H1 (cell line): ENCODE results near the gene TSNAXIP1. TPM values are rescaled to one million over a fixed set of nuclear protein-coding genes. Genes with fewer than 3 reads are reported as not detected.

Source experiments
- CTCF ChIA-PET: fragments of 300-600 bp; sonication (Branson Sonifier 250); formaldehyde crosslinking; loops from one replicate; lab custom pipeline; 2021; ENCODE audit not compliant: partially characterized antibody; lab: Charles Lee
- POLR2A ChIA-PET: fragments of 300-600 bp; sonication (Branson Sonifier 250); formaldehyde crosslinking; loops from one replicate; lab custom pipeline; 2021; ENCODE audit warnings: inconsistent platforms; ENCODE audit not compliant: partially characterized antibody; lab: Charles Lee
- DNase-seq, 2 experiments: peaks; one replicate each; pipeline versions ENCODE4 v3.0.0 to v3.0.0-alpha.2; 2010 to 2022; ENCODE audit warnings: low spot score in 2 of 2, low read depth in 1 of 2, mixed read lengths in 1 of 2
- FAIRE-seq: peaks from 2 replicates; lab custom pipeline; 2011; peaks lifted over from hg19 to GRCh38; lab: Jason Lieb, UNC
- H2AFZ ChIP-seq: 2 replicates; pipeline ENCODE4 v1.8.1; 2012; ENCODE audit warnings: low read length, inconsistent platforms
- H2AK5ac ChIP-seq: 2 replicates; pipeline ENCODE4 v1.6.1; 2013; ENCODE audit warnings: low read depth, low read length
- H2BK120ac ChIP-seq: replicated peaks from 2 replicates; pipeline ENCODE3; 2013; ENCODE audit warnings: low read depth, low read length, inconsistent platforms
- H2BK12ac ChIP-seq: 2 replicates; pipeline ENCODE4 v1.6.1; 2013; ENCODE audit warnings: low read depth, low read length
- H2BK15ac ChIP-seq: 2 replicates; pipeline ENCODE4 v1.6.1; 2013; ENCODE audit warnings: low read length
- H2BK20ac ChIP-seq: 2 replicates; pipeline ENCODE4 v1.6.1; 2013; ENCODE audit warnings: low read length
- H2BK5ac ChIP-seq: 2 replicates; pipeline ENCODE4 v1.6.1; 2013; ENCODE audit warnings: low read depth, low read length
- H3K14ac ChIP-seq: 2 replicates; pipeline ENCODE4 v1.6.1; 2013; ENCODE audit warnings: inconsistent platforms; ENCODE audit not compliant: insufficient read length
- H3K18ac ChIP-seq: 2 replicates; pipeline ENCODE4 v1.6.1; 2013; ENCODE audit warnings: low read length; ENCODE audit errors: extremely low read depth
- H3K23ac ChIP-seq: 2 replicates; pipeline ENCODE4 v1.6.1; 2013; ENCODE audit warnings: inconsistent platforms; ENCODE audit not compliant: insufficient read length
- H3K23me2 ChIP-seq: 2 replicates; pipeline ENCODE4 v1.6.1; 2013; ENCODE audit warnings: low read depth, low read length
- H3K27ac ChIP-seq: 2 replicates; pipeline ENCODE4 v1.6.1; 2011; ENCODE audit warnings: low read depth, low read length, inconsistent platforms
- H3K27me3 ChIP-seq, 4 experiments: replicated peaks in 1 of 4; 1 replicate in 1 of 4; 2 replicates in 3 of 4; pipeline versions ENCODE4 v1.6.1 to v1.8.1; 2011 to 2013; ENCODE audit warnings: low read length in 3 of 4, mild to moderate bottlenecking in 3 of 4, inconsistent platforms in 2 of 4, mixed read lengths in 2 of 4, moderate library complexity in 1 of 4; ENCODE audit not compliant: control insufficient read depth in 3 of 4, insufficient read depth in 3 of 4; ENCODE audit errors: extremely low read depth in 1 of 4
- H3K36me3 ChIP-seq, 4 experiments: 2 replicates each; pipeline versions ENCODE4 v1.6.1 to v1.8.1; 2011 to 2013; ENCODE audit warnings: mild to moderate bottlenecking in 4 of 4, low read length in 3 of 4, moderate library complexity in 2 of 4, control low read depth in 1 of 4, inconsistent platforms in 1 of 4; ENCODE audit not compliant: insufficient read depth in 4 of 4, control insufficient read depth in 2 of 4
- H3K4ac ChIP-seq: replicated peaks from 2 replicates; pipeline ENCODE3; 2013; ENCODE audit warnings: low read length, low read depth, mixed read lengths, inconsistent platforms; ENCODE audit not compliant: insufficient read length
- H3K4me1 ChIP-seq, 4 experiments: replicated peaks in 1 of 4; 1 replicate in 1 of 4; 2 replicates in 3 of 4; pipeline versions ENCODE4 v1.6.1 to v1.8.1; 2011 to 2013; ENCODE audit warnings: low read length in 3 of 4, inconsistent platforms in 2 of 4, mixed read lengths in 1 of 4; ENCODE audit not compliant: insufficient read depth in 4 of 4, control insufficient read depth in 3 of 4
- H3K4me2 ChIP-seq, 2 experiments: 2 replicates each; pipeline versions ENCODE4 v1.6.1 to v1.8.1; 2011 to 2013; ENCODE audit warnings: low read depth in 2 of 2, low read length in 2 of 2, control low read depth in 1 of 2, inconsistent platforms in 1 of 2, mild to moderate bottlenecking in 1 of 2; ENCODE audit not compliant: insufficient read depth in 1 of 2
- H3K4me3 ChIP-seq, 4 experiments: fragments of 200-600, 300-600 bp in 1 of 4; sonication (generic), shearing (Covaris generic), sonication (Bioruptor Twin) in 1 of 4; 2 replicates each; pipeline versions ENCODE4 v1.5.1 to v1.8.1; 2011 to 2016; ENCODE audit warnings: low read length in 4 of 4, low read depth in 3 of 4, control low read depth in 2 of 4, inconsistent platforms in 2 of 4, mild to moderate bottlenecking in 2 of 4, mixed read lengths in 1 of 4, moderate library complexity in 1 of 4; ENCODE audit not compliant: insufficient read depth in 2 of 4; ENCODE audit errors: extremely low read depth in 1 of 4
- H3K56ac ChIP-seq: replicated peaks from 2 replicates; pipeline ENCODE3; 2013; ENCODE audit warnings: low read depth, mild to moderate bottlenecking, mixed read lengths, low read length, inconsistent platforms; ENCODE audit not compliant: insufficient read length
- H3K79me1 ChIP-seq: 2 replicates; pipeline ENCODE4 v1.6.1; 2013; ENCODE audit warnings: low read depth, low read length, control low read depth
- H3K79me2 ChIP-seq, 2 experiments: 2 replicates each; pipeline versions ENCODE4 v1.6.1 to v1.8.1; 2012 to 2013; ENCODE audit warnings: low read length in 2 of 2, mild to moderate bottlenecking in 2 of 2, inconsistent platforms in 1 of 2; ENCODE audit not compliant: insufficient read depth in 2 of 2, control insufficient read depth in 1 of 2
- H3K9ac ChIP-seq, 4 experiments: replicated peaks in 1 of 4; 1 replicate in 1 of 4; 2 replicates in 3 of 4; pipeline versions ENCODE4 v1.6.1 to v1.8.1; 2011 to 2013; ENCODE audit warnings: low read depth in 3 of 4, low read length in 3 of 4, control low read depth in 2 of 4, mild to moderate bottlenecking in 2 of 4, moderate library complexity in 2 of 4, inconsistent platforms in 1 of 4; ENCODE audit errors: extremely low read depth in 1 of 4
- H3K9me3 ChIP-seq, 2 experiments: 2 replicates each; pipeline versions ENCODE4 v1.6.1 to v1.8.1; 2012 to 2013; ENCODE audit warnings: mild to moderate bottlenecking in 2 of 2, moderate library complexity in 2 of 2, control low read depth in 1 of 2, inconsistent platforms in 1 of 2, low read depth in 1 of 2, low read length in 1 of 2, mixed read lengths in 1 of 2; ENCODE audit not compliant: insufficient read depth in 2 of 2
- H4K20me1 ChIP-seq, 2 experiments: replicated peaks in 1 of 2; 2 replicates each; pipeline versions ENCODE3 to v1.8.1; 2011 to 2013; ENCODE audit warnings: inconsistent platforms in 2 of 2, low read length in 2 of 2, mild to moderate bottlenecking in 1 of 2; ENCODE audit not compliant: insufficient read depth in 2 of 2, control insufficient read depth in 1 of 2
- H4K5ac ChIP-seq: 2 replicates; pipeline ENCODE4 v1.6.1; 2013; ENCODE audit warnings: low read length, low read depth, mixed read lengths, inconsistent platforms; ENCODE audit not compliant: insufficient read length
- H4K8ac ChIP-seq: 2 replicates; pipeline ENCODE4 v1.8.0; 2013; ENCODE audit warnings: mild to moderate bottlenecking, moderate library complexity, low read length, inconsistent platforms; ENCODE audit not compliant: insufficient read depth; ENCODE audit errors: extremely low read depth
- H4K91ac ChIP-seq: replicated peaks from 2 replicates; pipeline ENCODE3; 2013; ENCODE audit warnings: low read length, mixed read lengths, inconsistent platforms; ENCODE audit not compliant: insufficient read length
- GABPA ChIP-seq: IDR thresholded peaks from 2 replicates; pipeline ENCODE4 v1.6.1; 2011; ENCODE audit warnings: mild to moderate bottlenecking, low read length, moderate library complexity, borderline replicate concordance; ENCODE audit not compliant: insufficient read depth
- KDM5A ChIP-seq: fragments of 200-600 bp; IDR thresholded peaks from 2 replicates; pipeline ENCODE4 v1.7.1; 2012; ENCODE audit warnings: mild to moderate bottlenecking, low read length, inconsistent platforms, mixed read lengths
- RXRA ChIP-seq: IDR thresholded peaks from 2 replicates; pipeline ENCODE4 v1.6.1; 2011; ENCODE audit warnings: low read depth, mild to moderate bottlenecking, low read length, moderate library complexity; ENCODE audit not compliant: insufficient read depth
- SIN3A ChIP-seq, 2 experiments: IDR thresholded peaks in 1 of 2; conservative IDR thresholded peaks in 1 of 2; 2 replicates each; pipeline ENCODE4 v1.6.1; 2011 to 2012; ENCODE audit warnings: low read length in 2 of 2, improper control_type of control experiment in 1 of 2, low read depth in 1 of 2, mild to moderate bottlenecking in 1 of 2
- SIRT6 ChIP-seq: IDR thresholded peaks from one replicate; pipeline ENCODE4 v1.7.1; 2012; ENCODE audit warnings: low read length, inconsistent platforms
- SP1 ChIP-seq: IDR thresholded peaks from 2 replicates; pipeline ENCODE4 v1.6.1; 2011; ENCODE audit warnings: low read depth, low read length
- SP2 ChIP-seq: IDR thresholded peaks from 2 replicates; pipeline ENCODE4 v1.6.1; 2012; ENCODE audit warnings: mild to moderate bottlenecking, low read length, inconsistent platforms
- TBP ChIP-seq: IDR thresholded peaks from 2 replicates; pipeline ENCODE4 v1.6.1; 2011; ENCODE audit warnings: low read depth, low read length, improper control_type of control experiment
- WGBS, 2 experiments: shearing (Covaris generic) in 1 of 2; methylation state at CpG; one replicate each; pipeline versions ENCODE4 v1.1.6 to v1.1.7; 2013 to 2015; ENCODE audit warnings: low lambda C conversion rate in 2 of 2, mixed read lengths in 2 of 2, inconsistent platforms in 1 of 2, low coverage in 1 of 2, missing lambda C conversion rate in 1 of 2; ENCODE audit not compliant: insufficient replicate concordance in 2 of 2, insufficient coverage in 1 of 2, insufficient read length in 1 of 2; ENCODE audit errors: extremely low coverage in 1 of 2, missing lambda C conversion rate in 1 of 2; 5-methylcytosine and 5-hydroxymethylcytosine counted together
- polyA plus RNA-seq, 7 experiments: library from polyadenylated mRNA; depleted of rRNA in 3 of 7; stranded (reverse) in 5 of 7; unstranded in 2 of 7; fragments of >200 nt in 5 of 7; fragments of 200-250 nt in 2 of 7; gene quantifications; 1 replicate in 5 of 7; 2 replicates in 1 of 7; 4 replicates in 1 of 7; pipeline versions ENCODE4 v1.2.1 to v1.2.3, GENCODE V29; 2011 to 2013; ENCODE audit warnings: missing spikeins in 2 of 7, mixed read lengths in 2 of 7
- total RNA-seq: library from RNA; stranded (reverse); fragmentation: NEBNext Ultra II Directional; extraction: Animal tissue kit (Norgen Biotek cat#: 25700); gene quantifications from 2 replicates; pipeline ENCODE4 v1.2.1, GENCODE V29; 2021
- TF ChIP-seq, protein P1 (sequence below): IDR thresholded peaks from 2 replicates; pipeline ENCODE4 v1.6.1; 2012; ENCODE audit warnings: inconsistent platforms
- TF ChIP-seq, protein P2 (sequence below), 3 experiments: IDR thresholded peaks; 1 replicate in 2 of 3; 2 replicates in 1 of 3; pipeline versions ENCODE4 v1.5.1 to v1.6.1; 2011; ENCODE audit warnings: low read length in 3 of 3, mild to moderate bottlenecking in 3 of 3, inconsistent platforms in 2 of 3, low read depth in 1 of 3, moderate library complexity in 1 of 3; ENCODE audit not compliant: insufficient read depth in 1 of 3; ENCODE audit errors: control extremely low read depth in 1 of 3

TSNAXIP1 gene
- total and polyA plus RNA-seq, 2 of the 8 experiments (the other 6 are each of a cell fraction or from before 2014, with no cell fraction given) = 0.37 to 0.94 TPM

DNA sequence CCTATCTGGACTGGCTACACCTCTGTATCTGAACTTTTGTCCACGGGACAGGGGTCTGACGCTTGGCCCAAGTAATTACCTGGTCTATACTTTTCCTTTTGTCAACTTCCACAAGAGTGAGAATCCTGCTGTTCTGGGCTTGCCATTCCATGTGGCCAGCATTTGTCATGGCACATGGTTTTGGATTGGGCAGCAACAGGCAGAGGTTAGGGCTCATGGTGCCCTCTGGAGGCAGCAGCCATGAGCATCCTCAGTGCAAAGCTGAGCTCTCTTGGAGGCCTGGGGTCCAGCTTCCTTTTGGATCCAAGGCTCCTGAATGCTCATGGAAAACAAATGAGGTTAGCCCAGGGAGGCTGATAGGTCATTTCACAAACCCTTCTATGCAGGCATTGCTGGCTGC is 58.6 kb downstream of the TSNAXIP1 start:
- 94% methylated on average over 2 of the region's 2 CpGs; no CpG with 5 or more reads in 1 of the 2 experiments for WGBS, 2 experiments
- CTCF ChIA-PET = interaction anchor here (0.8 to 12.2 kb wide), 17 partner anchors 11 to 192 kb away, joined by 3 to 123 read pairs (median 6); partner anchors contain the start of genes CENPT and NUTF2
- no peak for FAIRE-seq
- TF ChIP-seq SIRT6 (no peak), RXRA (no peak), TBP (no peak), SIN3A (conservative IDR thresholded peaks at IDR 0.05 in 1 of 2, IDR thresholded peaks at IDR 0.05 in 1 of 2; ENCODE audit: low read depth in 1 of 2, low read length in 2 of 2) (0 out of 4 replicates have a peak, but pooled peaks of 1 of the 2 experiments have one; percentile 72), KDM5A (no peak), GABPA (no peak), SP1 (no peak), SP2 (no peak)
- TF ChIP-seq, protein P1, sequence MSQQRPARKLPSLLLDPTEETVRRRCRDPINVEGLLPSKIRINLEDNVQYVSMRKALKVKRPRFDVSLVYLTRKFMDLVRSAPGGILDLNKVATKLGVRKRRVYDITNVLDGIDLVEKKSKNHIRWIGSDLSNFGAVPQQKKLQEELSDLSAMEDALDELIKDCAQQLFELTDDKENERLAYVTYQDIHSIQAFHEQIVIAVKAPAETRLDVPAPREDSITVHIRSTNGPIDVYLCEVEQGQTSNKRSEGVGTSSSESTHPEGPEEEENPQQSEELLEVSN = peak; percentile 56; the same call in 1 of the 2 replicates
- TF ChIP-seq, protein P2, sequence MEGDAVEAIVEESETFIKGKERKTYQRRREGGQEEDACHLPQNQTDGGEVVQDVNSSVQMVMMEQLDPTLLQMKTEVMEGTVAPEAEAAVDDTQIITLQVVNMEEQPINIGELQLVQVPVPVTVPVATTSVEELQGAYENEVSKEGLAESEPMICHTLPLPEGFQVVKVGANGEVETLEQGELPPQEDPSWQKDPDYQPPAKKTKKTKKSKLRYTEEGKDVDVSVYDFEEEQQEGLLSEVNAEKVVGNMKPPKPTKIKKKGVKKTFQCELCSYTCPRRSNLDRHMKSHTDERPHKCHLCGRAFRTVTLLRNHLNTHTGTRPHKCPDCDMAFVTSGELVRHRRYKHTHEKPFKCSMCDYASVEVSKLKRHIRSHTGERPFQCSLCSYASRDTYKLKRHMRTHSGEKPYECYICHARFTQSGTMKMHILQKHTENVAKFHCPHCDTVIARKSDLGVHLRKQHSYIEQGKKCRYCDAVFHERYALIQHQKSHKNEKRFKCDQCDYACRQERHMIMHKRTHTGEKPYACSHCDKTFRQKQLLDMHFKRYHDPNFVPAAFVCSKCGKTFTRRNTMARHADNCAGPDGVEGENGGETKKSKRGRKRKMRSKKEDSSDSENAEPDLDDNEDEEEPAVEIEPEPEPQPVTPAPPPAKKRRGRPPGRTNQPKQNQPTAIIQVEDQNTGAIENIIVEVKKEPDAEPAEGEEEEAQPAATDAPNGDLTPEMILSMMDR (IDR thresholded peaks at IDR 0.05; ENCODE audit: control extremely low read depth in 1 of 3, insufficient read depth in 1 of 3, low read depth in 1 of 3, low read length in 3 of 3) = peak; percentile 76 to 83 (median 79)

More for the DNA sequence above, 58.6 kb downstream of the TSNAXIP1 start:
- Histone ChIP-seq H3K18ac (no peak overlapping the region), H2BK15ac (no peak overlapping the region), H2BK12ac (no peak overlapping the region), H3K4me3 (no peak overlapping the region), H3K27ac (no peak overlapping the region), H3K79me1 (peaks cover 33% of the 10 kb centered on the region), H3K9ac (no peak overlapping the region), H3K56ac (no peak overlapping the region), H3K23me2 (no peaks in the 10 kb centered on the region), H4K8ac (no peak overlapping the region), H3K14ac (no peak overlapping the region), H3K9me3 (no peaks in the 10 kb centered on the region), H2AK5ac (no peak overlapping the region), H3K23ac (no peak overlapping the region), H3K4ac (no peak overlapping the region), H3K36me3 (peaks cover 14 to 54% (median 26%) of the 10 kb centered on the region in 4 experiments), H2BK120ac (no peak overlapping the region), H4K91ac (no peak overlapping the region), H2BK20ac (no peak overlapping the region), H3K4me2 (no peak overlapping the region), H3K79me2 (peaks cover 8 to 38% of the 10 kb centered on the region in 2 experiments), H3K27me3 (no peaks in the 10 kb centered on the region), H2AFZ (no peak overlapping the region), H4K20me1 (peaks cover 21 to 40% of the 10 kb centered on the region in 2 experiments), H2BK5ac (no peak overlapping the region), H3K4me1 (peaks cover 0 to 4% (median 0%) of the 10 kb centered on the region in 4 experiments; a peak in 2 of 7 replicates), H4K5ac (no peak overlapping the region)
- POLR2A ChIA-PET = interaction anchor here (0.6 to 7.0 kb wide), 2 partner anchors 17 to 49 kb away, joined by 3 to 100 read pairs; partner anchors contain the start of genes CENPT and NUTF2
- DNase-seq = no peak
